Body of pancreas (tissue), 4 donors: ENCODE data around the gene GRIA1.

Experiments
- CTCF ChIP-seq, 7 experiments: fragments of 450-650 bp in 4 of 7; fragments of 200-600 bp in 3 of 7; sonication (generic) in 3 of 7; IDR thresholded peaks; one replicate each; pipeline ENCODE4 v1.5.1; 2016 to 2019; ENCODE audit warnings: antibody characterized with exemption in 7 of 7
- POLR2A ChIP-seq, 3 donors: fragments of 450-650 bp; IDR thresholded peaks; one replicate each; pipeline ENCODE4 v1.6.1; 2016; ENCODE audit warnings: antibody characterized with exemption in 3 of 3, mild to moderate bottlenecking in 2 of 3

- TF ChIP-seq POLR2A (IDR thresholded peaks at IDR 0.05) (no peak), CTCF (IDR thresholded peaks at IDR 0.05) (no peak)
Observed at GRCh38 chr5:153508700-153509099, 18.2 kb downstream of the GRIA1 start.
